ENCODE results near the gene LETMD1.

GRCh38 chr12:51033048-51033447, 15.1 kb upstream of the LETMD1 start:
- TF ChIP-seq CTCF (conservative IDR thresholded peaks at IDR 0.05) (no peak), ZFX (IDR thresholded peaks at IDR 0.05) (no peak)
